Measurements from ENCODE around the gene ATP6V0A1. TPM values are rescaled to one million over a fixed set of nuclear protein-coding genes. Genes with fewer than 3 reads are reported as not detected.

Gene ATP6V0A1
- total and polyA plus RNA-seq, 4 donors, result 13.4 to 111 (median 71.9) TPM

DNA sequence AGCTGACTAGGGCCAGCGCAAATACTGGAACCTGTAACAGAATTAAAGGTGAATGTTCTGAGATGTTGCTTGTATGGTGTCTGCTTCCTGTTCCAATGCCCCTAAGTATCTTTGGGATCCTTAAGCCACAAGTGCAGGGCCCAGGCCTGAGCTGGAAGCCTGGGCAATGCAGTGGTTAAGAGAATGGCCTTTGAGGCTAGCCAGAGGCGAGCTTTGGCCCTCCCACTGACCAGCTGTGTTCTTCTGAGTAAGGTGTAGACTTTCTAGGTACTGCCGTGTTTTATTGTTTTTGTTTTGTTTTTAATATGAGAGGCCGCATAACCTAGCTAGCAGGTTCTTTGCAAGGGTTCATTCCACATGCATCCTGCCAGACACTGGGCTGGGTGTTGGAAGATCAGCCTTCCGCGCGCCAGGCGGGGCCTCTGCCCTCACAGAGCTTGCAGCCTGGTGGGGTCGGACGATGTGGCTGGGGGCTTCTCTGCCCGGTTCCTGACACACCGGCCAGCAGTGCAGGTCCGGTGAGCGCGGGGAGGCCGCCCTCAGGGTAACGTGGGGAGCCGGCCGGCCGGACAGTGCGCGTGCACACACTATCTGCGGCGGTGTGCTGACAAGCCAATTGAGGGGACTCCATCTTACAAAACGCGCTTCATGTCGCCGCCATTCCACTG lies 107.7 kb downstream of the ATP6V0A1 start:
- ATAC-seq (ENCODE audit: low FRiP score) (peak; percentile 49), DNase-seq (no peak)
- WGBS, 2 donors, result 27 to 29% methylated on average over 28 of the region's 28 CpGs
- Histone ChIP-seq H3K36me3 (ENCODE audit: control insufficient read depth in 1 of 2, insufficient read depth in 2 of 2, low read length in 1 of 2) (peaks cover 0 to 2% of the 10 kb centered on the region in 2 donors), H3K9me3 (ENCODE audit: control insufficient read depth, low read length) (no peaks in the 10 kb centered on the region), H3K27ac (ENCODE audit: low read depth in 1 of 2, low read length in 2 of 2) (peak overlapping the region in 1 of 2 donors; percentile 69), H3K4me1 (ENCODE audit: control insufficient read depth in 1 of 2, insufficient read depth in 2 of 2, low read length in 2 of 2) (no peaks in the 10 kb centered on the region), H3K27me3 (ENCODE audit: control insufficient read depth in 1 of 2, insufficient read depth in 2 of 2, low read length in 1 of 2) (no peaks in the 10 kb centered on the region), H3K4me3 (ENCODE audit: low read length in 2 of 2) (peak overlapping the region in 1 of 2 donors; percentile 14)
- intact Hi-C loops (cut with DNase I), result no loop called here

DNA sequence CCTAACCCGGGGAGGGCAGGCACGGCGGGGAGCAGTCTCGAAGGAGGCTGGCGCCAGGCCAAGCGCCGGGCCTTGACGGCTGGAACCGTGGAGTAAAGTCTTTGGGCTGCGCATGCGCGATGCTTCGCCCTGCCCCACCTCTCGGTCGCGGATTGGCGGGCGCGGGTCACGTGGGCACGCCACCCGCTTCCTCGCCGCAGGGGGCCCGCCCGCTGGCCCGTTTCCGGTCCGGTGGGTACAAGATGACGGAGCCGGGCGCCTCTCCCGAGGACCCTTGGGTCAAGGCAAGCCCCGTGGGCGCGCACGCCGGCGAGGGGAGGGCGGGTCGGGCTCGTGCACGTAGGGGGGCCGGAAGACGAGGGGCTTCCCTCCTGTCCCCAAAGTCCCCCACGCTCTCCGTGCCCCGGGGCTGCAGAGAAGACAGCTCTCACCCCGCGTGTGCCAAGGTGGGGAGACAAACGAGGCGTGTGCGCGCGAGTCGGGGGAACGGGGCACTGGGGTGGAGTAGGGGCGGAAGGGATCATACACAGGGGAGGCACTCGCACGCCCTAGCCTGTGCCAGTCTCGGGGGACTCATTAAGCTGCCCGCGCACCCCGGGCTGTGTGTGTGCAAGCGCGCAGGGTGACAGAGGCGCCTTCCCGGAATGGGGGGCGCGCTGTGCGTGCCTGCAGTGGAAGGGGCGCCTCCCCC lies 108.3 kb downstream of the ATP6V0A1 start, which contains the start of gene MLX:
Gene MLX, plus strand, starts transcription at position 218 of the 691 bp plus-strand sequence. Its CDS starts 25 bp downstream, at position 243.
- Histone ChIP-seq H3K4me3 (ENCODE audit: low read length in 2 of 2) (peak within 1 kb of the TSS; percentile 57 to 74), H3K9me3 (ENCODE audit: control insufficient read depth, low read length) (no peaks in the 10 kb centered on the region), H3K27me3 (ENCODE audit: control insufficient read depth in 1 of 2, insufficient read depth in 2 of 2, low read length in 1 of 2) (no peaks in the 10 kb centered on the region), H3K36me3 (ENCODE audit: control insufficient read depth in 1 of 2, insufficient read depth in 2 of 2, low read length in 1 of 2) (peaks cover 0 to 5% of the 10 kb centered on the region in 2 donors), H3K4me1 (ENCODE audit: control insufficient read depth in 1 of 2, insufficient read depth in 2 of 2, low read length in 2 of 2) (no peaks in the 10 kb centered on the region), H3K27ac (ENCODE audit: low read depth in 1 of 2, low read length in 2 of 2) (peak within 1 kb of the TSS; percentile 7 to 74)
- DNase-seq (peak; percentile 96 to 99), ATAC-seq (ENCODE audit: low FRiP score) (peak; percentile 91)
- intact Hi-C loops (cut with DNase I), result no loop called here
- 0% methylated on average over 65 to 72 of the region's 72 CpGs for WGBS, 2 donors

DNA sequence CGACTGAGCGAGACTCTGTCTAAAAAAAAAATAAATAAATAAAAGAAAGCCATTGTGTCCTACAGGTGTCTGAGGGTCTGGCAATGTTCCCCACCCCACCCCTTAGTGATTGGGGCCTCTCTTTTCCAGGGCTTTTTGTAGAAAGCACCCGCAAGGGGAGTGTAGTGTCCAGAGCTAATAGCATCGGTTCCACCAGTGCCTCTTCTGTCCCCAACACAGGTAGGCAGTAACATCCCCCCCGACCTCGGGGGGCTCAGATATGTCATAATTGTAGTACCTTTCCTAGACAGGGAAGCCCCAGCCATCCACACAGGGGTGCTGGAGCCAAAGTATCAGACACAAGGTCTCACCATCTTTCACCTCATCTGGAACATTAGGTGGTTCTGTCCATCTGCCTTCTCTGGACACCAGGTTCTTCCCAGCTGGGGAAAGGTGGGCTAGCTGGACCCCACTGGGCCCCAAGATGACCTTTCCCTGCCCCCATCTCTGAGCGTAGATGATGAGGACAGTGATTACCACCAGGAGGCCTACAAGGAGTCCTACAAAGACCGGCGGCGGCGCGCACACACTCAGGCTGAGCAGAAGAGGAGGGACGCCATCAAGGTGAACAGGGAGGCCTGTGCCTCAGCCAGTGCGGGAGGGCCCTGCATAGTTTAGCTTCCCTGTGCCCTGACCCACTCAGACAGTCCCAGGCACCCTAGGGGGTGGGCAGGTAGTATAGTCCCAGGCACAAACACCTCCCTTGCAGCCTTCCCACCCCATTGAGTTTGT lies 109.8 kb downstream of the ATP6V0A1 start:
- Histone ChIP-seq H3K36me3 (ENCODE audit: control insufficient read depth in 1 of 2, insufficient read depth in 2 of 2, low read length in 1 of 2) (peaks cover 0 to 11% of the 10 kb centered on the region in 2 donors), H3K4me1 (ENCODE audit: control insufficient read depth in 1 of 2, insufficient read depth in 2 of 2, low read length in 2 of 2) (no peaks in the 10 kb centered on the region), H3K27me3 (ENCODE audit: control insufficient read depth in 1 of 2, insufficient read depth in 2 of 2, low read length in 1 of 2) (no peaks in the 10 kb centered on the region), H3K27ac (ENCODE audit: low read depth in 1 of 2, low read length in 2 of 2) (no peak overlapping the region), H3K9me3 (ENCODE audit: control insufficient read depth, low read length) (no peaks in the 10 kb centered on the region), H3K4me3 (ENCODE audit: low read length in 2 of 2) (no peak overlapping the region)
- DNase-seq (peak in 1 of 2 donors; percentile 64), ATAC-seq (ENCODE audit: low FRiP score) (no peak)
- 85% methylated on average over 14 of the region's 14 CpGs for WGBS, 2 donors
- intact Hi-C loops (cut with DNase I), result no loop called here

DNA sequence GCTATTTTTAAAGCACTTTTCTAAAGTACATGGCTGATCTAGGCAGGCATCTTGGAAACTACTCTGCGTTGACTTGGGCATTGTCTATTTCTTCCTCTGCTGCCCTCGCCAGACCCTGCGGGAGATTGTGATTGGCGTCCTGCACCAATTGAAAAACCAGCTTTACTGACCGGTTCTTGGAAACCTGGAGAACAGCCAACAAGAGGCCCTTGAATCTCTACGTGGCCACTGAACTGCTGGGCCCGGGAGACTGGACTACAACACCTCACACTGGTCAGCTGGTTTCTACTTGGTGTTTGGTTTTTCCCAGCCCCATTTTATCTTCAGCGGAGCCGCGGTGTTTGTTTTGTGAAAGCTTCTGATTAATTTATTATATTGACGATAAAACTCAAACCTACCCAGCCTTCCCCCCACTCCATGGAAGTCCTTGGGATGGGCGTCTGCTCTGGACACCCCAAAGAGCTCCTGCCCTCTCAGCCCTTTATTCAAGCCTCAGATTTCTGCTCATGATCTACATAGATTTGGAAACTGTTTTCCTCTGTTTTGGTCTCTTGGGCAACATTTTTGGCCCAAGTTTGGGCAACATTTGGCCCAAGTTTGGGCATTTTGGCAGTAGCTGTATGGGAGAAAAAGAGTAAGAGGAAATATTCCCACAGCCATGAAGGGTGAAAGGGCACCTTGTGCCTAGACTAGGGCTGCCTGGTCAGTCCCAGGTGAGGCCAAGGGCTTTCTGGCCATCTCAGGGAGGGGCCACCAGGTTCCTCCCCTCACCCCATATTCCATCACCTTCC lies 113.0 kb downstream of the ATP6V0A1 start:
- H3K27ac ChIP-seq (ENCODE audit: low read depth in 1 of 2, low read length in 2 of 2), result no peak overlapping the region
- H3K27me3 ChIP-seq (ENCODE audit: control insufficient read depth in 1 of 2, insufficient read depth in 2 of 2, low read length in 1 of 2), result no peaks in the 10 kb centered on the region
- H3K9me3 ChIP-seq (ENCODE audit: control insufficient read depth, low read length), result no peaks in the 10 kb centered on the region
- DNase-seq (peak in 1 of 2 donors; percentile 45), ATAC-seq (ENCODE audit: low FRiP score) (no peak)
- H3K4me3 ChIP-seq (ENCODE audit: low read length in 2 of 2), result no peak overlapping the region
- intact Hi-C loops (cut with DNase I), result loop anchor here in 1 of 2 donors (10.0 kb wide), 1 partner anchor 263 kb away; the partner anchor contains the start of gene PSME3
- H3K4me1 ChIP-seq (ENCODE audit: control insufficient read depth in 1 of 2, insufficient read depth in 2 of 2, low read length in 2 of 2), result no peaks in the 10 kb centered on the region
- WGBS, 2 donors, result 64 to 66% methylated on average over 12 of the region's 12 CpGs
- H3K36me3 ChIP-seq (ENCODE audit: control insufficient read depth in 1 of 2, insufficient read depth in 2 of 2, low read length in 1 of 2), result peaks cover 0 to 13% of the 10 kb centered on the region in 2 donors

Small RNAs within 50 kb of the gene (microRNA-seq; reads per million reads assigned to microRNA genes)
- gene MIR5010 (3.0 to 6.6 reads per million in 2 donors), gene MIR548AT (0.60 to 2.0 reads per million in 2 donors)

Other genes with a start within 250 kb of the ATP6V0A1 start
- gene STAT5B, start 182.5 kb upstream of the ATP6V0A1 start, total RNA-seq, result 100 to 1,000 TPM in 1 of 2 donors, 10 to 100 TPM in 1; 78.0 to 106 TPM
- gene STAT5B, start 182.5 kb upstream of the ATP6V0A1 start, polyA plus RNA-seq, result 10 to 100 TPM; 18.0 to 54.6 TPM
- 10 to 100 TPM; 42.1 to 63.2 TPM for gene STAT5A, start 170.4 kb upstream of the ATP6V0A1 start, total RNA-seq
- 10 to 100 TPM; 10.9 to 20.8 TPM for gene STAT5A, start 170.4 kb upstream of the ATP6V0A1 start, polyA plus RNA-seq
- gene STAT3, start 70.4 kb upstream of the ATP6V0A1 start, total RNA-seq, result 100 to 1,000 TPM; 279 to 297 TPM
- gene STAT3, start 70.4 kb upstream of the ATP6V0A1 start, polyA plus RNA-seq, result 10 to 100 TPM; 34.1 to 78.3 TPM
- 100 to 1,000 TPM; 569 to 643 TPM for gene CAVIN1, start 35.6 kb upstream of the ATP6V0A1 start, total RNA-seq
- 100 to 1,000 TPM; 350 to 422 TPM for gene CAVIN1, start 35.6 kb upstream of the ATP6V0A1 start, polyA plus RNA-seq
- gene NAGLU, start 77.4 kb downstream of the ATP6V0A1 start, total RNA-seq, result 10 to 100 TPM; 38.8 to 41.9 TPM
- 10 to 100 TPM; 22.3 to 75.0 TPM for gene NAGLU, start 77.4 kb downstream of the ATP6V0A1 start, polyA plus RNA-seq
- gene HSD17B1, start 94.0 kb downstream of the ATP6V0A1 start, total RNA-seq, result 1 to 10 TPM in 1 of 2 donors, under 1 TPM in 1; 0.62 to 1.3 TPM
- 1 to 10 TPM in 1 of 2 donors, under 1 TPM in 1; 0.50 to 7.6 TPM for gene HSD17B1, start 94.0 kb downstream of the ATP6V0A1 start, polyA plus RNA-seq
- 10 to 100 TPM; 34.0 to 43.2 TPM for gene COASY, start 103.3 kb downstream of the ATP6V0A1 start, total RNA-seq
- 10 to 100 TPM; 23.0 to 89.5 TPM for gene COASY, start 103.3 kb downstream of the ATP6V0A1 start, polyA plus RNA-seq
- 10 to 100 TPM; 31.9 to 34.2 TPM for gene MLX, start 108.2 kb downstream of the ATP6V0A1 start, total RNA-seq
- gene MLX, start 108.2 kb downstream of the ATP6V0A1 start, polyA plus RNA-seq, result 10 to 100 TPM; 33.8 to 38.6 TPM
- gene PSMC3IP, start 118.9 kb downstream of the ATP6V0A1 start, total RNA-seq, result 1 to 10 TPM; 3.9 to 5.2 TPM
- 10 to 100 TPM in 1 of 2 donors, 1 to 10 TPM in 1; 3.8 to 14.4 TPM for gene PSMC3IP, start 118.9 kb downstream of the ATP6V0A1 start, polyA plus RNA-seq
- gene RETREG3, start 150.5 kb downstream of the ATP6V0A1 start, total RNA-seq, result 10 to 100 TPM; 42.9 to 54.1 TPM
- gene RETREG3, start 150.5 kb downstream of the ATP6V0A1 start, polyA plus RNA-seq, result 10 to 100 TPM; 11.5 to 27.6 TPM
- gene TUBG1, start 150.8 kb downstream of the ATP6V0A1 start, total RNA-seq, result 10 to 100 TPM; 21.5 to 24.9 TPM
- gene TUBG1, start 150.8 kb downstream of the ATP6V0A1 start, polyA plus RNA-seq, result 10 to 100 TPM; 15.7 to 19.5 TPM
- 10 to 100 TPM; 23.4 to 42.6 TPM for gene TUBG2, start 200.4 kb downstream of the ATP6V0A1 start, total RNA-seq
- gene TUBG2, start 200.4 kb downstream of the ATP6V0A1 start, polyA plus RNA-seq, result 10 to 100 TPM; 23.9 to 72.2 TPM
- gene PLEKHH3, start 218.1 kb downstream of the ATP6V0A1 start, total RNA-seq, result 10 to 100 TPM; 27.0 to 47.5 TPM
- 10 to 100 TPM; 10.0 to 59.3 TPM for gene PLEKHH3, start 218.1 kb downstream of the ATP6V0A1 start, polyA plus RNA-seq
- gene CCR10, start 223.0 kb downstream of the ATP6V0A1 start, total RNA-seq, result 1 to 10 TPM; 2.5 to 3.4 TPM
- 1 to 10 TPM in 1 of 2 donors, under 1 TPM in 1; 0.50 to 3.7 TPM for gene CCR10, start 223.0 kb downstream of the ATP6V0A1 start, polyA plus RNA-seq
- 10 to 100 TPM in 1 of 2 donors, 1 to 10 TPM in 1; 7.6 to 25.8 TPM for gene CNTNAP1, start 223.7 kb downstream of the ATP6V0A1 start, total RNA-seq
- gene CNTNAP1, start 223.7 kb downstream of the ATP6V0A1 start, polyA plus RNA-seq, result 10 to 100 TPM in 1 of 2 donors, 1 to 10 TPM in 1; 1.0 to 11.5 TPM